GM10266 (cell line): ENCODE results near the gene ELL.

ENCODE experiments used
- DNase-seq: peaks from one replicate; pipeline ENCODE4 v3.0.0; 2012; ENCODE audit errors: extremely low spot score
- CTCF ChIP-seq: IDR thresholded peaks from 2 replicates; pipeline ENCODE4 v1.5.1; 2012; ENCODE audit warnings: mild to moderate bottlenecking, low read depth; ENCODE audit not compliant: control insufficient read depth, insufficient read depth; ENCODE audit errors: missing control alignments

The ELL gene

GRCh38 chr19:18431351-18432197, 90.3 kb downstream of the ELL start:
- no peak for TF ChIP-seq CTCF
- DNase-seq, result no peak

- TF ChIP-seq CTCF, result no peak
- no peak for DNase-seq
Measured at GRCh38 chr19:18430417-18431144, 91.3 kb downstream of the ELL start.

GRCh38 chr19:18429717-18430416, 92.0 kb downstream of the ELL start:
- no peak for TF ChIP-seq CTCF
- no peak for DNase-seq

GRCh38 chr19:18428787-18429674, 92.8 kb downstream of the ELL start:
- DNase-seq, result peak; percentile 97
- TF ChIP-seq CTCF, result peak; percentile 12

- TF ChIP-seq CTCF, result no peak
- no peak for DNase-seq
Measured at GRCh38 chr19:18428173-18428786, 93.6 kb downstream of the ELL start.

- no peak for TF ChIP-seq CTCF
- no peak for DNase-seq
Measured at GRCh38 chr19:18427743-18428113, 94.1 kb downstream of the ELL start.
